HepG2 (cell line): ENCODE data around the gene POLR3H. TPM values are rescaled to one million over a fixed set of nuclear protein-coding genes. Genes with fewer than 3 reads are reported as not detected.

Experiments used
- ATAC-seq: fragments of 200-7000 bp; cut with Tn5 transposase; 3 replicates; pipeline ENCODE4 v1.9.1; 2020; ENCODE audit warnings: mild to moderate bottlenecking, moderate library complexity
- BruUV-seq: library from RNA; stranded (reverse); fragments of 400-500 nt; replicated peaks from 2 replicates; lab custom pipeline; 2021; lab: Mats Ljungman, UMichigan
- CTCF ChIA-PET: fragments of 300-600 bp; formaldehyde crosslinking; extraction: SDS; loops from one replicate; lab custom pipeline; 2021; ENCODE audit warnings: low total read pairs, inconsistent platforms, low intra/inter-chr PET ratio; lab: Yijun Ruan, JAX
- POLR2A ChIA-PET: fragments of 350-600 bp; sonication (Branson Sonifier 250); formaldehyde crosslinking; loops from one replicate; lab custom pipeline; 2020; ENCODE audit warnings: antibody characterized with exemption, inconsistent platforms; lab: Yijun Ruan, JAX
- DNase-seq: peaks from one replicate; pipeline ENCODE4 v3.0.0-alpha.2; 2015; ENCODE audit warnings: low spot score
- FAIRE-seq: peaks from 3 replicates; lab custom pipeline; 2011; peaks lifted over from hg19 to GRCh38; lab: Jason Lieb, UNC
- H2AFZ ChIP-seq: one replicate; pipeline ENCODE4 v1.6.1; 2011; ENCODE audit warnings: low read length, inconsistent platforms
- H3K27ac ChIP-seq: fragments of 300-600 bp; 3 replicates; pipeline ENCODE4 v1.8.0; 2011; ENCODE audit warnings: mixed run types, mild to moderate bottlenecking, mixed read lengths, low read length, inconsistent platforms; ENCODE audit not compliant: insufficient read depth; ENCODE audit errors: extremely low read length
- H3K27me3 ChIP-seq, 2 experiments: fragments of 200-600 bp in 1 of 2; 2 replicates in 1 of 2; 3 replicates in 1 of 2; pipeline versions ENCODE4 v1.6.0 to v1.8.0; 2011; ENCODE audit warnings: low read length in 2 of 2, mild to moderate bottlenecking in 2 of 2, moderate library complexity in 2 of 2, inconsistent platforms in 1 of 2; ENCODE audit not compliant: insufficient read depth in 2 of 2, control insufficient read depth in 1 of 2
- H3K36me3 ChIP-seq, 2 experiments: fragments of 200-600 bp in 1 of 2; replicated peaks in 1 of 2; 2 replicates in 1 of 2; 3 replicates in 1 of 2; pipeline versions ENCODE4 v1.5.1 to v1.8.0; 2011; ENCODE audit warnings: low read length in 2 of 2, inconsistent platforms in 1 of 2; ENCODE audit not compliant: insufficient read depth in 2 of 2, control insufficient read depth in 1 of 2
- H3K4me1 ChIP-seq: 2 replicates; pipeline ENCODE4 v1.5.1; 2012; ENCODE audit warnings: low read length, inconsistent platforms; ENCODE audit not compliant: insufficient read depth
- H3K4me2 ChIP-seq: 2 replicates; pipeline ENCODE4 v1.6.0; 2011; ENCODE audit warnings: low read depth, low read length, inconsistent platforms
- H3K4me3 ChIP-seq, 3 experiments: fragments of 200-600 bp in 1 of 3; sonication (generic), shearing (Covaris generic) in 1 of 3; replicated peaks in 1 of 3; 2 replicates each; pipeline ENCODE4 v1.5.1; 2011 to 2016; ENCODE audit warnings: low read length in 3 of 3, inconsistent platforms in 2 of 3, low read depth in 2 of 3, mild to moderate bottlenecking in 2 of 3, control low read depth in 1 of 3, mixed read lengths in 1 of 3; ENCODE audit not compliant: insufficient read depth in 1 of 3
- H3K79me2 ChIP-seq: one replicate; pipeline ENCODE4 v1.6.1; 2011; ENCODE audit warnings: low read length, inconsistent platforms; ENCODE audit not compliant: insufficient read depth
- H3K9ac ChIP-seq: 2 replicates; pipeline ENCODE4 v1.6.0; 2011; ENCODE audit warnings: mild to moderate bottlenecking, low read depth, low read length, inconsistent platforms; ENCODE audit not compliant: insufficient read depth
- H3K9me3 ChIP-seq: 2 replicates; pipeline ENCODE4 v1.5.1; 2012; ENCODE audit warnings: mild to moderate bottlenecking, low read length
- H4K20me1 ChIP-seq: 2 replicates; pipeline ENCODE4 v1.6.0; 2011; ENCODE audit warnings: inconsistent platforms, mild to moderate bottlenecking, low read length, moderate library complexity; ENCODE audit not compliant: insufficient read depth
- NFAT5 ChIP-seq: sonication (generic); formaldehyde crosslinking; IDR thresholded peaks from 2 replicates; pipeline ENCODE4 v1.4.0; 2020; ENCODE audit warnings: missing genetic modification reagents
- RCOR2 ChIP-seq: IDR thresholded peaks from 2 replicates; pipeline ENCODE4 v1.6.1; 2016; ENCODE audit warnings: missing biosample characterization, missing genetic modification reagents
- SALL1 ChIP-seq: sonication (generic); formaldehyde crosslinking; IDR thresholded peaks from 2 replicates; pipeline ENCODE4 v1.8.0; 2022; ENCODE audit warnings: mild to moderate bottlenecking, missing genetic modification reagents
- SNAI1 ChIP-seq: sonication (generic); formaldehyde crosslinking; IDR thresholded peaks from 2 replicates; pipeline ENCODE4 v1.5.0; 2020; ENCODE audit warnings: mild to moderate bottlenecking, missing genetic modification reagents, borderline replicate concordance
- ZBTB10 ChIP-seq: sonication (generic); formaldehyde crosslinking; IDR thresholded peaks from 2 replicates; pipeline ENCODE4 v1.4.0; 2020; ENCODE audit warnings: missing genetic modification reagents, borderline replicate concordance
- ZBTB25 ChIP-seq: IDR thresholded peaks from 2 replicates; pipeline ENCODE4 v1.6.1; 2018; ENCODE audit warnings: missing genetic modification reagents
- ZC3H4 ChIP-seq: sonication (generic); formaldehyde crosslinking; IDR thresholded peaks from 2 replicates; pipeline ENCODE4 v1.4.0; 2020; ENCODE audit warnings: missing genetic modification reagents, borderline replicate concordance
- ZFP62 ChIP-seq: sonication (generic); formaldehyde crosslinking; IDR thresholded peaks from 2 replicates; pipeline ENCODE4 v1.4.0; 2020; ENCODE audit warnings: missing genetic modification reagents
- ZNF207 ChIP-seq: fragments of 450-650 bp; IDR thresholded peaks from 2 replicates; pipeline ENCODE4 v1.6.1; 2016; ENCODE audit warnings: antibody characterized with exemption, borderline replicate concordance
- ZNF644 ChIP-seq: IDR thresholded peaks from 2 replicates; pipeline ENCODE4 v1.6.1; 2016; ENCODE audit warnings: low read depth
- WGBS: methylation state at CpG from one replicate; pipeline ENCODE4 v1.1.6; 2017; ENCODE audit warnings: low lambda C conversion rate; 5-methylcytosine and 5-hydroxymethylcytosine counted together
- in situ Hi-C: cut with HindIII; loops from 2 replicates; pipeline ENCODE4 v1.10.0; 2017; ENCODE audit warnings: low pct_unique_long_range_greater_than_20kb; ENCODE audit not compliant: extremely low pct_ligation_motif_present
- intact Hi-C: fragments of 100-400 bp; cut with micrococcal nuclease; formaldehyde crosslinking; loops from one replicate; pipeline ENCODE4 v1.10.0; 2022; ENCODE audit not compliant: unreplicated experiment
- polyA plus RNA-seq, 8 experiments: library from polyadenylated mRNA; depleted of rRNA in 3 of 8; stranded (reverse) in 7 of 8; unstranded in 1 of 8; fragments of >200 nt; fragmentation: Illumina TruSeq in 4 of 8; extraction: Trizol in 4 of 8; gene quantifications; 2 replicates each; pipeline versions ENCODE4 v1.2.1 to v1.2.3, GENCODE V29; 2011 to 2016; ENCODE audit warnings: low read depth in 4 of 8, missing spikeins in 1 of 8, mixed read lengths in 1 of 8; ENCODE audit not compliant: insufficient read depth in 1 of 8
- total RNA-seq, 5 experiments: library from RNA; depleted of rRNA; stranded (reverse); fragments of >200 nt; fragmentation: Illumina TruSeq; extraction: Trizol; gene quantifications; 2 replicates each; pipeline ENCODE4 v1.2.3, GENCODE V29; 2016; ENCODE audit warnings: low read depth in 1 of 5
- TF ChIP-seq, protein P1 (sequence below), 2 experiments: fragments of 450-650 bp in 1 of 2; sonication (generic) in 1 of 2; formaldehyde crosslinking; IDR thresholded peaks; 2 replicates each; pipeline versions ENCODE4 v1.5.0 to v1.8.0; 2020 to 2022; ENCODE audit warnings: mild to moderate bottlenecking in 1 of 2, missing genetic modification reagents in 1 of 2
- TF ChIP-seq, protein P2 (sequence below): sonication (generic); formaldehyde crosslinking; IDR thresholded peaks from 2 replicates; pipeline ENCODE4 v1.8.1; 2022; ENCODE audit warnings: mild to moderate bottlenecking, missing genetic modification reagents

The POLR3H gene
- total and polyA plus RNA-seq, 2 of the 13 experiments (the other 11 are each of a cell fraction or from before 2014, with no cell fraction given), result 10.3 to 28.6 TPM

- no peak for TF ChIP-seq ZBTB10 (CRISPR knock-in tag)
Measured at GRCh38 chr22:41542224-41542623, 2.0 kb downstream of the POLR3H start (continued).

- Histone ChIP-seq H3K79me2 (peaks cover 42% of the 10 kb centered on the region), H3K4me3 (peak overlapping the region in 1 of 3 experiments; percentile 11; a peak in 1 of 6 replicates), H3K36me3 (peaks cover 5 to 25% of the 10 kb centered on the region in 2 experiments; a peak in 2 of 5 replicates), H3K4me1 (peaks cover 62% of the 10 kb centered on the region), H3K9ac (peak overlapping the region; percentile 34; the same call in 1 of the 2 replicates), H3K27ac (no peak overlapping the region), H4K20me1 (no peaks in the 10 kb centered on the region; the same call in 1 of the 2 replicates), H3K9me3 (no peaks in the 10 kb centered on the region), H3K4me2 (peak overlapping the region; percentile 78), H2AFZ (no peak overlapping the region), H3K27me3 (no peaks in the 10 kb centered on the region)
- ATAC-seq, result no peak
- ChIA-PET CTCF (no interaction called here), POLR2A (no interaction called here)
- no peak for DNase-seq
- 79% methylated on average over 3 of the region's 3 CpGs for WGBS
- no peak for FAIRE-seq
- TSS peak; percentile 33 for BruUV-seq
- in situ Hi-C loops (no loop called here), intact Hi-C loops (no loop called here)
- TF ChIP-seq ZFP62 (no peak), ZBTB25 (CRISPR knock-in tag) (no peak), RCOR2 (CRISPR knock-in tag) (no peak), SALL1 (CRISPR knock-in tag) (no peak), ZC3H4 (CRISPR knock-in tag) (no peak), ZNF207 (no peak), ZNF644 (CRISPR knock-in tag) (no peak), NFAT5 (no peak), SNAI1 (no peak)
- TF ChIP-seq, protein P1, sequence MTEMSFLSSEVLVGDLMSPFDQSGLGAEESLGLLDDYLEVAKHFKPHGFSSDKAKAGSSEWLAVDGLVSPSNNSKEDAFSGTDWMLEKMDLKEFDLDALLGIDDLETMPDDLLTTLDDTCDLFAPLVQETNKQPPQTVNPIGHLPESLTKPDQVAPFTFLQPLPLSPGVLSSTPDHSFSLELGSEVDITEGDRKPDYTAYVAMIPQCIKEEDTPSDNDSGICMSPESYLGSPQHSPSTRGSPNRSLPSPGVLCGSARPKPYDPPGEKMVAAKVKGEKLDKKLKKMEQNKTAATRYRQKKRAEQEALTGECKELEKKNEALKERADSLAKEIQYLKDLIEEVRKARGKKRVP (CRISPR knock-in tag; IDR thresholded peaks at IDR 0.05), result no peak
- TF ChIP-seq, protein P2, sequence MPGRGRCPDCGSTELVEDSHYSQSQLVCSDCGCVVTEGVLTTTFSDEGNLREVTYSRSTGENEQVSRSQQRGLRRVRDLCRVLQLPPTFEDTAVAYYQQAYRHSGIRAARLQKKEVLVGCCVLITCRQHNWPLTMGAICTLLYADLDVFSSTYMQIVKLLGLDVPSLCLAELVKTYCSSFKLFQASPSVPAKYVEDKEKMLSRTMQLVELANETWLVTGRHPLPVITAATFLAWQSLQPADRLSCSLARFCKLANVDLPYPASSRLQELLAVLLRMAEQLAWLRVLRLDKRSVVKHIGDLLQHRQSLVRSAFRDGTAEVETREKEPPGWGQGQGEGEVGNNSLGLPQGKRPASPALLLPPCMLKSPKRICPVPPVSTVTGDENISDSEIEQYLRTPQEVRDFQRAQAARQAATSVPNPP (CRISPR knock-in tag), result no peak
Measured at GRCh38 chr22:41541484-41541883, 2.8 kb downstream of the POLR3H start.
